ENCODE results near the gene MBNL2. TPM values are rescaled to one million over a fixed set of nuclear protein-coding genes. Genes with fewer than 3 reads are reported as not detected.

MBNL2 gene
- polyA plus RNA-seq, 1 experiment, result 27.4 TPM

DNA sequence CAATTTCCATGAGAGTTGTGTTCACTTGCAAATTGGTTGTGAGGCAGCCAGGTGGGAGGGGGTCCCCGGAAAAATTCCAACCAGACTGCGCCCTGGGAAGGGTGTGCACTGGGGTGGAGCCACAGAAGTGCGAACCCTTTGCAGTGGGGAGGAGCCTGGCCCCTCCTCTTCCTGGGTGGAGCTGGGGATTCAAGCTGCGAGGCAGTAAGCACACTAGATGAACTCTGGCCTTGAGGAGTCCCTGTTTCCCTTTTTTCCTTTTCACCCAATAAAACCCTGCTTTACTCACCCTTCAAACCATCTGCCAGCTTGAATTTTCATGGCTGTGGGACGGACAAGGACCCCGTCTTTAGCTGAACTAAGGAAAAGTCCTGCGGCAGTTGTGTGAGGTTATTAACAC lies 31.0 kb upstream of the MBNL2 start:
- Histone ChIP-seq H3K27me3 (ENCODE audit: control insufficient read depth, insufficient read depth, low read length) (no peaks in the 10 kb centered on the region), H3K4me3 (ENCODE audit: low read depth, low read length) (no peak overlapping the region), H3K36me3 (ENCODE audit: control insufficient read depth, insufficient read depth, low read length) (no peaks in the 10 kb centered on the region)
- TF ChIP-seq, protein P1, sequence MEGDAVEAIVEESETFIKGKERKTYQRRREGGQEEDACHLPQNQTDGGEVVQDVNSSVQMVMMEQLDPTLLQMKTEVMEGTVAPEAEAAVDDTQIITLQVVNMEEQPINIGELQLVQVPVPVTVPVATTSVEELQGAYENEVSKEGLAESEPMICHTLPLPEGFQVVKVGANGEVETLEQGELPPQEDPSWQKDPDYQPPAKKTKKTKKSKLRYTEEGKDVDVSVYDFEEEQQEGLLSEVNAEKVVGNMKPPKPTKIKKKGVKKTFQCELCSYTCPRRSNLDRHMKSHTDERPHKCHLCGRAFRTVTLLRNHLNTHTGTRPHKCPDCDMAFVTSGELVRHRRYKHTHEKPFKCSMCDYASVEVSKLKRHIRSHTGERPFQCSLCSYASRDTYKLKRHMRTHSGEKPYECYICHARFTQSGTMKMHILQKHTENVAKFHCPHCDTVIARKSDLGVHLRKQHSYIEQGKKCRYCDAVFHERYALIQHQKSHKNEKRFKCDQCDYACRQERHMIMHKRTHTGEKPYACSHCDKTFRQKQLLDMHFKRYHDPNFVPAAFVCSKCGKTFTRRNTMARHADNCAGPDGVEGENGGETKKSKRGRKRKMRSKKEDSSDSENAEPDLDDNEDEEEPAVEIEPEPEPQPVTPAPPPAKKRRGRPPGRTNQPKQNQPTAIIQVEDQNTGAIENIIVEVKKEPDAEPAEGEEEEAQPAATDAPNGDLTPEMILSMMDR (IDR thresholded peaks at IDR 0.05; ENCODE audit: insufficient read depth, low read depth, low read length), result no peak
- no peak for DNase-seq (ENCODE audit: low read depth)
- POLR2A ChIA-PET, result interaction anchor here (0.6 kb wide), 1 partner anchor 11 kb away, joined by 3 read pairs; no protein-coding TSS in a partner anchor
- CTCF ChIA-PET, result interaction anchor here (0.5 to 3.1 kb wide), 7 partner anchors 9 to 151 kb away, joined by 3 to 10 read pairs (median 3); no protein-coding TSS in a partner anchor

DNA sequence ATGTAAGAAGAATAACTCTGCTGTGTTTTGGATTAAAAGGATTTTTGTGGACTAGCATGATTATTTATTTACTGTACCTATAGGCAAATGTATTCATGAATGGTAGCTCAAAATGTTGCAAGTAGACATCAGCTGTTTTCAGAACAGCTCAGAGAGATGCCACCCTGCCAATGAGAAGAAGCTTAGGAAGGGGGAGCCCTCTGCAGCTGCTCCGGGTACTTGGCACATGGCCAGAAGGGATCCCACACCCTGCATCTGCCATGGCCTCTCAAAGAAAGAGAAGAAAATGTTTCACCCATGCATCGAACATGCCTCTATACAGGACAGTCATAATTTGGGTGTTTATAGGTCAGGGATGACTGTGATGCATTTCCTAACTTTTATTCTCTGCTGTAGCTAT lies 30.5 kb upstream of the MBNL2 start:
- ChIA-PET CTCF (interaction anchor here (0.5 to 3.1 kb wide), 7 partner anchors 8 to 151 kb away, joined by 3 to 10 read pairs (median 3); no protein-coding TSS in a partner anchor), POLR2A (interaction anchor here (0.6 kb wide), 1 partner anchor 11 kb away, joined by 3 read pairs; no protein-coding TSS in a partner anchor)
- TF ChIP-seq, protein P1 (IDR thresholded peaks at IDR 0.05; ENCODE audit: insufficient read depth, low read depth, low read length), result no peak
- no peaks in the 10 kb centered on the region for H3K27me3 ChIP-seq (ENCODE audit: control insufficient read depth, insufficient read depth, low read length)
- H3K36me3 ChIP-seq (ENCODE audit: control insufficient read depth, insufficient read depth, low read length), result no peaks in the 10 kb centered on the region
- no peak for DNase-seq (ENCODE audit: low read depth)
- no peak overlapping the region for H3K4me3 ChIP-seq (ENCODE audit: low read depth, low read length)

DNA sequence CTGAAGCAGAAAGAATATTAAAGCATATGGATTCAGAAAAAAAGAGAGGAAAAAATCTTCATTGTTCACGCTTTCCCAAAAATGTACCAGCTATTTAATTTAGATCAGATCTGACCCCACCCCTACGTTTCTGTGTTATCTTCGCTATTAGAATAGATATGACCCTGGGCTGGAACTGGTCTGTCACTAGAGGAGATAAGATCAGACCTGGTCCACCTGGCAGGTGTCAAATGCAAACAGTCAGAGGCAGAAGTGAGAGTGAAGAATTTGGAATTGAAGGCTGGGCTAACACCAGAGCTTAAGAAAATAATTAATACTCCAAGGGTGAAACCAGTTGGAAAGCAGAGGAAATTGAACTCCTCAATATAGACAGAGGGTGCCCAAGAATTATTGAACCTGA lies 30.0 kb upstream of the MBNL2 start:
- H3K27me3 ChIP-seq (ENCODE audit: control insufficient read depth, insufficient read depth, low read length), result no peaks in the 10 kb centered on the region
- no peak overlapping the region for H3K4me3 ChIP-seq (ENCODE audit: low read depth, low read length)
- TF ChIP-seq, protein P1 (IDR thresholded peaks at IDR 0.05; ENCODE audit: insufficient read depth, low read depth, low read length), result no peak
- no peaks in the 10 kb centered on the region for H3K36me3 ChIP-seq (ENCODE audit: control insufficient read depth, insufficient read depth, low read length)
- POLR2A ChIA-PET, result no interaction called here
- CTCF ChIA-PET, result interaction anchor here (1.0 to 3.1 kb wide), 4 partner anchors 16 to 82 kb away, joined by 3 to 10 read pairs (median 3); no protein-coding TSS in a partner anchor
- DNase-seq (ENCODE audit: low read depth), result no peak

DNA sequence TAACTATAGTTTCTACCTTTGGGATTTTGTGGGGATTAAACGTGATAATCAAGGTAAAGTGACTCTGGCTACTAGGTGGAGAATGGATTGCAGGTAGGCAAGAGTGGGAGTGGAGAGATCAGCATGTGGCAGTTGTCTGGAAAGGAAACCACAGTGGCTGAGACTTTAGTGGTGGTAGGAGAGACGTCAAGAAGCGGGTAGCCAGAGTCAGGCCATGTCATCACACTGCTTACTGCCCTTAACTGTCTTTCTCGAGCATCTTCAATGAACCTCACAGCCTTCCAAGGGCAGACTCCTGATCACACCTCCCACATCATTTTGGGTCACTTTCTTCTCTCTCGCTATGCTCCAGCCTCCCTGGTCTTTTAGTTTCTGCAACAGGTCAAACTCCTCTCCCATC lies 28.6 kb upstream of the MBNL2 start:
- DNase-seq (ENCODE audit: low read depth), result no peak
- ChIA-PET CTCF (interaction anchor here (3.1 kb wide), 1 partner anchor 18 kb away, joined by 10 read pairs; no protein-coding TSS in a partner anchor), POLR2A (no interaction called here)
- TF ChIP-seq, protein P1 (IDR thresholded peaks at IDR 0.05; ENCODE audit: insufficient read depth, low read depth, low read length), result no peak
- H3K36me3 ChIP-seq (ENCODE audit: control insufficient read depth, insufficient read depth, low read length), result no peaks in the 10 kb centered on the region
- H3K4me3 ChIP-seq (ENCODE audit: low read depth, low read length), result no peak overlapping the region
- H3K27me3 ChIP-seq (ENCODE audit: control insufficient read depth, insufficient read depth, low read length), result no peaks in the 10 kb centered on the region

DNA sequence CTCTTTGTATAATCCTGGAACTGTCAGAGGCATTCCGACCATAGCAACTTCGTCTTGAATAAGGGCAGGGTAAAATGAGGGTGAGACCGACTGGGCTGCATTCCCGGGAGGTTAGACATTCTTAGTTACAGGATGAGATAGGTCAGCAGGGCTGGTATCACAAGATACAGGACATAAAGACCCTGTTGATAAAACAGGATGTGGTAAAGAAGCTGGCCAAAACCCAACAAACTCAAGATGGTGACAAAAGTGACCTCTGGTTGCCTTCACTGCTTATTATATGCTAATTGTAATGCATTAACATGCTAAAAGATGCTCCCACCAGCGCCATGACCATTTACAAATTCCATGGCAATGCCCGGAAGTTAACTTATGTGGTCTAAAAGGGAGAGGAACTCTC lies 27.7 kb upstream of the MBNL2 start:
- TF ChIP-seq, protein P1 (IDR thresholded peaks at IDR 0.05; ENCODE audit: insufficient read depth, low read depth, low read length), result no peak
- CTCF ChIA-PET, result no interaction called here
- DNase-seq (ENCODE audit: low read depth), result peak; percentile 24

More for the DNA sequence above, 27.7 kb upstream of the MBNL2 start:
- Histone ChIP-seq H3K36me3 (ENCODE audit: control insufficient read depth, insufficient read depth, low read length) (no peaks in the 10 kb centered on the region), H3K27me3 (ENCODE audit: control insufficient read depth, insufficient read depth, low read length) (no peaks in the 10 kb centered on the region), H3K4me3 (ENCODE audit: low read depth, low read length) (no peak overlapping the region)
- POLR2A ChIA-PET, result no interaction called here
